ENCODE measurements around the gene ENPP4.

The ENPP4 gene

DNA sequence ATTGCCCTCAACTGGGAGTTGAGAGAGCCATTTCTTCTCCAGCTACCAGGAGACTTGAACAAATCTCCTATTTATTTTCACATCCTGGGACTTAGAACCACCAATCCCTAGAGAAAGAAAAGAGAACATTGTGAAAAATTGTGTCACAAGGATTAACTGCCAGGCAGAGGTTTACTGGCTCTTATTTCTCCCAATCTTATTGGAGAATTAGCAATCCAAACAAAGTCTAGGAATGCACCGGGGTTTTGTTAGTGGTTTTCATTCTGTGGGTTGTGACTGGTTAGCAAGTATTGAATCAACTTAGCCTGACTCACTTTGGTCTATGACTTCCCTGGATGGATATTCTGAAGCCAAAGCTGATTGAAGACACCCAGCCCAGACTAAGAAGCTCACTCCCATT is 62.2 kb downstream of the ENPP4 start:
- TF ChIP-seq SIN3A (IDR thresholded peaks at IDR 0.05; ENCODE audit: borderline replicate concordance, insufficient read depth, low read length) = no peak
- TF ChIP-seq, protein P1, sequence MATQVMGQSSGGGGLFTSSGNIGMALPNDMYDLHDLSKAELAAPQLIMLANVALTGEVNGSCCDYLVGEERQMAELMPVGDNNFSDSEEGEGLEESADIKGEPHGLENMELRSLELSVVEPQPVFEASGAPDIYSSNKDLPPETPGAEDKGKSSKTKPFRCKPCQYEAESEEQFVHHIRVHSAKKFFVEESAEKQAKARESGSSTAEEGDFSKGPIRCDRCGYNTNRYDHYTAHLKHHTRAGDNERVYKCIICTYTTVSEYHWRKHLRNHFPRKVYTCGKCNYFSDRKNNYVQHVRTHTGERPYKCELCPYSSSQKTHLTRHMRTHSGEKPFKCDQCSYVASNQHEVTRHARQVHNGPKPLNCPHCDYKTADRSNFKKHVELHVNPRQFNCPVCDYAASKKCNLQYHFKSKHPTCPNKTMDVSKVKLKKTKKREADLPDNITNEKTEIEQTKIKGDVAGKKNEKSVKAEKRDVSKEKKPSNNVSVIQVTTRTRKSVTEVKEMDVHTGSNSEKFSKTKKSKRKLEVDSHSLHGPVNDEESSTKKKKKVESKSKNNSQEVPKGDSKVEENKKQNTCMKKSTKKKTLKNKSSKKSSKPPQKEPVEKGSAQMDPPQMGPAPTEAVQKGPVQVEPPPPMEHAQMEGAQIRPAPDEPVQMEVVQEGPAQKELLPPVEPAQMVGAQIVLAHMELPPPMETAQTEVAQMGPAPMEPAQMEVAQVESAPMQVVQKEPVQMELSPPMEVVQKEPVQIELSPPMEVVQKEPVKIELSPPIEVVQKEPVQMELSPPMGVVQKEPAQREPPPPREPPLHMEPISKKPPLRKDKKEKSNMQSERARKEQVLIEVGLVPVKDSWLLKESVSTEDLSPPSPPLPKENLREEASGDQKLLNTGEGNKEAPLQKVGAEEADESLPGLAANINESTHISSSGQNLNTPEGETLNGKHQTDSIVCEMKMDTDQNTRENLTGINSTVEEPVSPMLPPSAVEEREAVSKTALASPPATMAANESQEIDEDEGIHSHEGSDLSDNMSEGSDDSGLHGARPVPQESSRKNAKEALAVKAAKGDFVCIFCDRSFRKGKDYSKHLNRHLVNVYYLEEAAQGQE (IDR thresholded peaks at IDR 0.05; ENCODE audit: insufficient read depth in 1 of 2, low read depth in 2 of 2, low read length in 2 of 2) = no peak
- no peak for TF ChIP-seq POLR2AphosphoS5 (IDR thresholded peaks at IDR 0.05; ENCODE audit: low read depth, low read length)
- no peak for TF ChIP-seq TAF1 (IDR thresholded peaks at IDR 0.05; ENCODE audit: borderline replicate concordance, insufficient read depth, low read length)
- no peak for TF ChIP-seq FOXP2 (optimal IDR thresholded peaks at IDR 0.05; ENCODE audit: borderline replicate concordance, extremely low read depth, extremely low read length, insufficient read depth)
